Measurements from ENCODE around the gene ERN1.

DNA sequence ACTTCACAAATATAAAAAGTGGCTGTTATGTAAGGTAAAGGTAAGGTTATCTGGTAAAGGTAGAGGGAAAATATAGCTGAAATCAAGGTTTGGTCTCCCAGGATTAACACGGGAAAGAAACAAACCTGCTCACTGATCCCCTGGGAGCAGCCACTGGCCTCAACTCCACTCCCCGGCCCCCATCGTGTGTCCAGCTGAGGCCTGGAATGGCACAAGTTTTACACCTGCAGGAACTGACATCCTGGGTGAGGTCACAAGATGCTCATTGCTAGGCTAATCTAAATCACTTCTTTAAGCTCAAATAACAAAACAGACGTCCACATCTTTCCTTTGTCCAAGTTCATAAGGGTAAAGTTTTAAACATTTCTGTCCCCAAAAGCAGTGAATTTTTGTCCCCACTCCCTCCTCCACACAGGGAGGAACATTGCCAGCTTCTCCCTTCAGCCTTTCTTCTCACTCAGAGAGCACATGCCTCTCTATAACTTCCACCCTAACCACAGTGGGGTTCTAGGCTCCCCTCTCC, 46.3 kb downstream of the ERN1 start:
- TF ChIP-seq, protein P1, sequence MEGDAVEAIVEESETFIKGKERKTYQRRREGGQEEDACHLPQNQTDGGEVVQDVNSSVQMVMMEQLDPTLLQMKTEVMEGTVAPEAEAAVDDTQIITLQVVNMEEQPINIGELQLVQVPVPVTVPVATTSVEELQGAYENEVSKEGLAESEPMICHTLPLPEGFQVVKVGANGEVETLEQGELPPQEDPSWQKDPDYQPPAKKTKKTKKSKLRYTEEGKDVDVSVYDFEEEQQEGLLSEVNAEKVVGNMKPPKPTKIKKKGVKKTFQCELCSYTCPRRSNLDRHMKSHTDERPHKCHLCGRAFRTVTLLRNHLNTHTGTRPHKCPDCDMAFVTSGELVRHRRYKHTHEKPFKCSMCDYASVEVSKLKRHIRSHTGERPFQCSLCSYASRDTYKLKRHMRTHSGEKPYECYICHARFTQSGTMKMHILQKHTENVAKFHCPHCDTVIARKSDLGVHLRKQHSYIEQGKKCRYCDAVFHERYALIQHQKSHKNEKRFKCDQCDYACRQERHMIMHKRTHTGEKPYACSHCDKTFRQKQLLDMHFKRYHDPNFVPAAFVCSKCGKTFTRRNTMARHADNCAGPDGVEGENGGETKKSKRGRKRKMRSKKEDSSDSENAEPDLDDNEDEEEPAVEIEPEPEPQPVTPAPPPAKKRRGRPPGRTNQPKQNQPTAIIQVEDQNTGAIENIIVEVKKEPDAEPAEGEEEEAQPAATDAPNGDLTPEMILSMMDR (IDR thresholded peaks at IDR 0.05) = no peak
- TF ChIP-seq POLR2A (IDR thresholded peaks at IDR 0.05) = no peak
